Measurements from ENCODE around the gene STK36. TPM values are rescaled to one million over a fixed set of nuclear protein-coding genes. Genes with fewer than 3 reads are reported as not detected.

STK36 gene
- total RNA-seq, 1 experiment from 2014 or later, result 38.7 TPM

GRCh38 chr2:218743068-218743467 lies 71.2 kb downstream of the STK36 start:
- H4K91ac ChIP-seq (ENCODE audit: insufficient read length, low read depth, low read length), result no peak overlapping the region
- no peaks in the 10 kb centered on the region for H4K20me1 ChIP-seq (ENCODE audit: control insufficient read depth, insufficient read depth, insufficient read length)
- H2AFZ ChIP-seq (ENCODE audit: low read length), result no peak overlapping the region
- no peaks in the 10 kb centered on the region for H3K4me1 ChIP-seq (ENCODE audit: insufficient read depth, low read length)
- no peak overlapping the region for H2AK5ac ChIP-seq (ENCODE audit: insufficient read length, low read length)
- Mint-ChIP-seq H3K36me3 (ENCODE audit: insufficient read depth in 1 of 3, low read depth in 3 of 3) (peaks cover 46 to 88% (median 63%) of the 10 kb centered on the region in 3 experiments; a peak in 6 of 7 replicates), H3K4me1 (no peaks in the 10 kb centered on the region), H3K27ac (no peak overlapping the region), H3K9me3 (no peaks in the 10 kb centered on the region), H3K4me3 (no peak overlapping the region), H3K27me3 (ENCODE audit: low read depth) (no peaks in the 10 kb centered on the region)
- H2BK12ac ChIP-seq (ENCODE audit: insufficient read length, low read depth, low read length), result no peak overlapping the region
- H3K18ac ChIP-seq (ENCODE audit: insufficient read length, low read depth, low read length), result no peak overlapping the region
- H3K14ac ChIP-seq (ENCODE audit: insufficient read depth, low read length), result no peak overlapping the region
- H2BK20ac ChIP-seq (ENCODE audit: low read depth, low read length, poor library complexity, severe bottlenecking), result no peak overlapping the region
- H3K4ac ChIP-seq (ENCODE audit: low read depth, low read length), result no peak overlapping the region
- H3K79me1 ChIP-seq (ENCODE audit: insufficient read depth, low read depth, low read length, poor library complexity, severe bottlenecking), result peaks cover 3% of the 10 kb centered on the region
- H3K27ac ChIP-seq (ENCODE audit: insufficient read length, low read depth, low read length), result no peak overlapping the region
- H2BK120ac ChIP-seq (ENCODE audit: low read depth, low read length, poor library complexity, severe bottlenecking), result no peak overlapping the region
- no peak overlapping the region for H4K5ac ChIP-seq (ENCODE audit: insufficient read length, low read depth, low read length)
- no peak overlapping the region for H3K9ac ChIP-seq (ENCODE audit: extremely low read depth, insufficient read length, low read length)
- H4K8ac ChIP-seq (replicated peaks; ENCODE audit: insufficient read length, low read depth, low read length), result no peak overlapping the region
- H3K23ac ChIP-seq (ENCODE audit: insufficient read length, low read depth, low read length), result no peak overlapping the region
- TF ChIP-seq CTCF (conservative IDR thresholded peaks at IDR 0.05), result no peak
- no peak overlapping the region for H2BK15ac ChIP-seq (ENCODE audit: low read depth, low read length)
- no peak overlapping the region for H2BK5ac ChIP-seq (ENCODE audit: insufficient read length, low read length)
- no peaks in the 10 kb centered on the region for H3K23me2 ChIP-seq (ENCODE audit: insufficient read length, low read depth, low read length, poor library complexity, severe bottlenecking)
- no peak overlapping the region for H3K4me2 ChIP-seq (ENCODE audit: insufficient read depth, insufficient read length, low read length)
- H3K56ac ChIP-seq (ENCODE audit: insufficient read length, low read depth, low read length), result no peak overlapping the region
- DNase-seq, result no peak
- no peaks in the 10 kb centered on the region for H3K9me3 ChIP-seq (ENCODE audit: control insufficient read depth, low read depth, low read length)
- no peak overlapping the region for H3T11ph ChIP-seq (ENCODE audit: low read length)
- H3K27me3 ChIP-seq (ENCODE audit: insufficient read depth, low read length), result no peaks in the 10 kb centered on the region
- no CpG with 5 or more reads among the region's 6 CpGs for WGBS (ENCODE audit: extremely low coverage, insufficient read length, low lambda C conversion rate)
- no peaks in the 10 kb centered on the region for H3K79me2 ChIP-seq (ENCODE audit: insufficient read depth, low read length)

Data from H9 (cell line).